ENCODE results near the gene UTRN. TPM values are rescaled to one million over a fixed set of nuclear protein-coding genes. Genes with fewer than 3 reads are reported as not detected.

Gene UTRN
- total RNA-seq, 2 experiments from 2014 or later: 17.5 to 18.1 TPM

- H3K27ac ChIP-seq (ENCODE audit: low read depth, low read length, poor library complexity, severe bottlenecking): no peak overlapping the region
- H2AFZ ChIP-seq (ENCODE audit: low read length): no peak overlapping the region
- H3K79me2 ChIP-seq (ENCODE audit: insufficient read depth, low read depth, low read length): no peaks in the 10 kb centered on the region
- no peaks in the 10 kb centered on the region for H3K9me3 ChIP-seq (ENCODE audit: low read length)
- H3K36me3 ChIP-seq (ENCODE audit: insufficient read depth, low read length): no peaks in the 10 kb centered on the region
- CTCF ChIA-PET (ENCODE audit: unreplicated experiment): no interaction called here
- H4K20me1 ChIP-seq (ENCODE audit: insufficient read depth, low read length): no peaks in the 10 kb centered on the region
- DNase-seq (ENCODE audit: low spot score): no peak
- POLR2A ChIA-PET: no interaction called here
- H3K4me3 ChIP-seq (ENCODE audit: low read depth, low read length, poor library complexity, severe bottlenecking): no peak overlapping the region
- TF ChIP-seq CTCF (conservative IDR thresholded peaks at IDR 0.05; ENCODE audit: low read length): no peak
- TF ChIP-seq EZH2phosphoT487 (IDR thresholded peaks at IDR 0.05; ENCODE audit: borderline replicate concordance, low read depth, low read length): no peak
- no TSS peak for BruUV-seq (replicated peaks)
- intact Hi-C loops (cut with micrococcal nuclease; ENCODE audit: unreplicated experiment): no loop called here
- no peak overlapping the region for H3K4me2 ChIP-seq (ENCODE audit: low read length)
- no peaks in the 10 kb centered on the region for H3K9me2 ChIP-seq (ENCODE audit: insufficient read depth, low read length)
- no peaks in the 10 kb centered on the region for H3K4me1 ChIP-seq (ENCODE audit: insufficient read depth, low read length, poor library complexity, severe bottlenecking)
These were observed 6.3 kb upstream of the UTRN start for GRCh38 chr6:144278659-144279314.

- CTCF ChIA-PET (ENCODE audit: unreplicated experiment): no interaction called here
- Histone ChIP-seq H3K4me3 (ENCODE audit: low read depth, low read length, poor library complexity, severe bottlenecking) (no peak overlapping the region), H3K4me2 (ENCODE audit: low read length) (no peak overlapping the region), H4K20me1 (ENCODE audit: insufficient read depth, low read length) (no peaks in the 10 kb centered on the region), H3K4me1 (ENCODE audit: insufficient read depth, low read length, poor library complexity, severe bottlenecking) (no peaks in the 10 kb centered on the region), H3K27ac (ENCODE audit: low read depth, low read length, poor library complexity, severe bottlenecking) (no peak overlapping the region), H3K9me3 (ENCODE audit: low read length) (no peaks in the 10 kb centered on the region), H3K36me3 (ENCODE audit: insufficient read depth, low read length) (no peaks in the 10 kb centered on the region), H3K9me2 (ENCODE audit: insufficient read depth, low read length) (no peaks in the 10 kb centered on the region), H3K79me2 (ENCODE audit: insufficient read depth, low read depth, low read length) (no peaks in the 10 kb centered on the region), H2AFZ (ENCODE audit: low read length) (no peak overlapping the region)
- TF ChIP-seq EZH2phosphoT487 (IDR thresholded peaks at IDR 0.05; ENCODE audit: borderline replicate concordance, low read depth, low read length) (no peak), CTCF (conservative IDR thresholded peaks at IDR 0.05; ENCODE audit: low read length) (no peak)
- POLR2A ChIA-PET: no interaction called here
- BruUV-seq (replicated peaks): no TSS peak
- no peak for DNase-seq (ENCODE audit: low spot score)
- intact Hi-C loops (cut with micrococcal nuclease; ENCODE audit: unreplicated experiment): no loop called here
These were observed 5.5 kb upstream of the UTRN start for GRCh38 chr6:144279484-144280150.

All from OCI-LY7 (cell line).